DMS 273 (cell line): ENCODE measurements around the gene RNF5.

ENCODE experiments used
- DNase-seq: peaks from one replicate; lab custom pipeline; 2025; ENCODE audit not compliant: unreplicated experiment; lab: John Stamatoyannopoulos, UW

Gene RNF5

GRCh38 chr6:32151863-32152768 is 26.1 kb upstream of the RNF5 start, which contains the start of gene PRRT1:
Gene PRRT1, minus strand, starts transcription at chr6:32151939. Its CDS starts 112 bp downstream, at chr6:32151827.
- peak; percentile 63 for DNase-seq

DNA sequence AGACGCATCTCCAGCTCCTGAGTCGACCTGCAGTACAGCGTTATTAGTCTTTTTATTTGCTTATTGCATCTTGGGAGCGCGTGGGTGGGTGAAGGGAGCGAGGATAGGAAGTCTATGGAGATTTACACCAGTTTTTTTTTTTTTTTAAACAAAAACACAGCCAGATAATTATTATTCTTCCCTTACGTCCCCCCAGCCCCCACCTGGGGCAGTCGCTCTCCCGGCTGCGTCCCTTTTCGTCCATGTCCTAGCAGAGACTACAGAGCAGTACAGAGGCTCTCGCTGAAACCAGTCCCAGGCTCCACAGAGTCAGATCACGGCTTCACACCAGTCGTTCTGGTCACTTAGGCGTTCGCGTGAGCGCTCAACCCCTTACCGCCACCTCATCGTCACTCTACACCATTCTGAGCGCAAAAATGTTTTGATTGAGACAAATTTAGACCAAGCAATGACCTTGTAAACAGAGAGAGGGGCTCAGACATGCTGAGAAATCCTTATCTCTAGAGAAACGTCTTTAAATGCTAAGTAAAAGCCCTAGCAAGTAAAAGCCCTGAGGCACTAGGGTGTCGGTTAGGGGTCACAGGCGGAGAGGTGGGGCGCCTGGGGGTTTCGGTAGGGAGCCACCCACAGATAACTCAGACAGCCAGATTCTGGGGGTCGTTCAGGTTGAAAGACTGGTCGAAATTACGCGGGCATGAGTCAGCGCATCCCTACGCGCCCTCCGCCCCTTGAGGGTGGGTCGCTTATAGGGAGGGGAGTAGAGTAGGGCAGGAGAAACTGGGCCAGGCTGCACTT is 25.2 kb upstream of the RNF5 start:
- DNase-seq = peak; percentile 59

- peak; percentile 96 for DNase-seq
These were observed 24.4 kb upstream of the RNF5 start, which contains the start of gene PPT2 for GRCh38 chr6:32153564-32154513. Gene PPT2, plus strand, starts transcription at chr6:32154141. Its CDS starts 454 bp downstream, at chr6:32154595.

- peak; percentile 89 for DNase-seq
These were observed 23.6 kb upstream of the RNF5 start for GRCh38 chr6:32154514-32155161.

GRCh38 chr6:32156891-32157290 is 21.3 kb upstream of the RNF5 start:
- DNase-seq = no peak

GRCh38 chr6:32158052-32158451 is 20.2 kb upstream of the RNF5 start:
- DNase-seq = no peak

GRCh38 chr6:32163559-32164258 is 14.5 kb upstream of the RNF5 start:
- DNase-seq = no peak

GRCh38 chr6:32164295-32164694 is 13.9 kb upstream of the RNF5 start, which contains the start of gene EGFL8:
Gene EGFL8, plus strand, starts transcription at chr6:32164595. Its CDS starts 1,571 bp downstream, at chr6:32166166.
- DNase-seq = no peak

- DNase-seq = peak; percentile 27
These were observed 11.7 kb upstream of the RNF5 start for GRCh38 chr6:32166411-32167061.

DNA sequence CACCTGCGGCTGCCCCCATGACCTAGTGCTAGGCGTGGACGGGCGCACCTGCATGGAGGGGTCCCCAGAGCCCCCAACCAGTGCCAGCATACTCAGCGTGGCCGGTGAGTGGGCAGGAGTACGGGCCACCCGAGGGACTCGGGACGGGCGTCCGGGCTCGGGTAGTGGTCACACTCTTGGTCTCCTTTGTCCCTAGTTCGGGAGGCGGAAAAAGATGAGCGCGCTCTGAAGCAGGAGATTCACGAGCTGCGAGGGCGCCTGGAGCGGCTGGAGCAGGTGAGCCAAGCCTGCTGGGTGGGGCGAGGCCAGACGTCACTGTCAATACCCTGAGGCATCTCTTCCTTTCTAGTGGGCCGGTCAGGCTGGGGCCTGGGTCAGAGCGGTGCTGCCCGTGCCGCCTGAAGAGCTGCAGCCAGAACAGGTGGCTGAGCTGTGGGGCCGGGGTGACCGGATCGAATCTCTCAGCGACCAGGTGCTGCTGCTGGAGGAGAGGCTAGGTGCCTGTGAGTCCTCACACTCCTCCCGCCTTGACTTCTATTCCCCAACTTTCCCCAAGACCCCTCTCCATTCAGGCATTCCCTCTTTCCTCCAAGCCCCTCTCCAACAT is 10.9 kb upstream of the RNF5 start:
- DNase-seq = no peak

DNA sequence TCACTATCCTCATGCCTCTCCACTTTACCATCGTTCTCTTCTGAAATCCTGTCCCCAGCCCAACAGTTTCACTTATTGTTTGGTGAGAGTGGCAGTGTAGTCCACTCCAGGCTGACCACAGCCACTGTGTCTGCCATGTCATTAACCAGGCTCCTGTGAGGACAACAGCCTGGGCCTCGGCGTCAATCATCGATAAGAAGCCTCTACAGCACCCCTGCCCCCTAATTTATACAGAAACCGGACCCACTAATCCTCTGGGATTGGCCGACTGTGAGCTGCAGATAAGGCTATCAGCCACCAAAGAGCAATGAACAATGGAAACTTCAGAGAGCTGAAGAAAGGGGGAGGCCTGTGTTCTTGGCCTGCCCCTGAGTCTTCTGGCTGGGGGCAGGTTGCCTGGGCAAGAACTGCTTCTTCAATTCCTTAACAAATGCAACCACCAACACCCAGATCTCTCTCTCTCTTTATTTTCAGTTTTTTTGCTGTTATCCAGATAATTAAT is 10.4 kb upstream of the RNF5 start:
- DNase-seq = no peak

DNA sequence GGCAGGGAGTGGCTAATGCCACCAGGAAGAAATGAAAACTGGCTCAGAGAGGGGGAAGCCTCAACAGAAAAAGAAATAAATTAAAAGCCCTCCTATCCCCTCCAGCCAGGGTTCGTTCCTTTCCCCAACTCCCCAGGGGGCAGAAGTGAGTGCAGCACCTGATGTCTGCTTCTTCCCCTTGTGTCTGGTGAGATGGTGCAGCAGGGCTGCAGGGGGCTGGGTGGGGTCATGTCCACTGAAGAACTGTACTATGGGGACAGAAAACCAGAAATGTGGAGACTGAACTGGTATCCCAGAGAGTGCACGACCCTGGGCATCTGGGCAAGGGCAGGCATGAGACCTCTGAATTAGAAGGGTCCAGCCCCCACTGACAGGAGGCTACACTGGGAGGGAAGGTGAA is 9.9 kb upstream of the RNF5 start:
- no peak for DNase-seq

- no peak for DNase-seq
These were observed 9.2 kb upstream of the RNF5 start for GRCh38 chr6:32168807-32169591.

DNA sequence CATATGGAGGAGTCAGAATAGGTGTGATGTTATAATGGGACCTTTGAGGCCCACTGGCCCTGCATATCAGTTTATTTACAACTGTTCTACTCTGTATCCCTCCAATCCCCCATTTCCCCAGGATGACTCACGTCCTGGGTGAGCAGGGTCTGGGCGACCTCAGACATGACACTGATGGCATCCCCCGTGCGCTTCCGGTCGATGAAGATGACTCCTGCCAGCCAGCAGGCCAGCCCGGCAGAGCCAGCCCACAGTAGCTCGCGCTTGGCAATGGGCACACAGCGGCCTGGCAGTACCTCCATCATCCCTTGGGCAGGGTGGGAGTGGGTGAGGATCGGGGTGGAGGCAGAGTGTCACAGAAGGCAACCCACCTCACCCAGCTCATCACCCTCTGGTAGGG is 7.9 kb upstream of the RNF5 start:
- no peak for DNase-seq

DNA sequence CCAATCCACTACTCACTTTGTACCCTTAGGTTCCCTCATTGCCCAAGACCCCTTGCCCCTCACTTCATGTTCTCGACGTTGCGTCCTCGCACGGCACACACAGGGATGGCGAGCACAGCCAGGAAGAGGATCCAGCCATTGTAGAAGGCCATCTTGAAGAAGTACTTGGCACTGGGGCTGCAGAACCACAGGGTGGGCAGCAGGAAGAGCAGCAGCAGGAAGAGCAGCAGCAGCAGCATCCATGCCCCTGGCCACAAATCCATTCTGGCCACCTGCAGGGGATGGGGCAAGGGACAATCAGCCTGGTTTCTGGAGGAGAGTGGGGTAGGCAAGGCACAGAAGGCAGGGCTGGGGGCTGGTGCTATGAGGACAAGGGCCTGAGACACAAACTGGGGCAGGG is 7.0 kb upstream of the RNF5 start:
- DNase-seq = no peak

GRCh38 chr6:32173051-32173727 is 5.0 kb upstream of the RNF5 start:
- DNase-seq = no peak

DNA sequence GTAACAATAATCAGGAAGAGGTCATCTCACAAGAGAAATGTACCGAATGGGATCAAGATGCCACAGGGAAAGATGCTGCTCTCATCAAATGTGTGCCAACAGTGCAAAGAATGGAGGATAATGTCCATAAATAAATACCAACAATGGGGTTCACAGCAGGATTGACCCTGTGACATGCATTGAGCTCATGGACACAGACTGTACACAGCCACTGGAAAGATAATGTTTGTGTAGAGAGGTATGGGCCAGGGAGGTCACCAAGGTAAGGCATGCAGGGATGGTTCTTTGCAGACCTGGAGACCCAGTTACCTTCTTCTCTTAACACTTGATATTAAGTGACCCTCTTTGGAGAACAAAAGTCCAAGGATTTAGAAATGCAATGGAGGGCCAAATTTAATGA is 3.8 kb upstream of the RNF5 start:
- no peak for DNase-seq
